Measurements from ENCODE around the gene RIMOC1.

- TF ChIP-seq MAFK (IDR thresholded peaks at IDR 0.05; ENCODE audit: low read depth, low read length) (no peak), ZNF274 (IDR thresholded peaks at IDR 0.05; ENCODE audit: borderline replicate concordance, extremely low read depth, low read length) (no peak), EZH2 (IDR thresholded peaks at IDR 0.05; ENCODE audit: low read depth, low read length, severe bottlenecking) (no peak), BCL11A (IDR thresholded peaks at IDR 0.05; ENCODE audit: low read depth in 2 of 2, low read length in 2 of 2) (no peak), BRCA1 (IDR thresholded peaks at IDR 0.05; ENCODE audit: low read depth, low read length) (no peak), POLR2A (IDR thresholded peaks at IDR 0.05; ENCODE audit: control extremely low read depth in 1 of 2, low read depth in 2 of 2, low read length in 2 of 2) (no peak)
These were observed 17.7 kb downstream of the RIMOC1 start for GRCh38 chr5:41921874-41922273.

Data from H1 (cell line).